Prostate gland (tissue), 2 donors: ENCODE results near the gene DUS2. TPM values are rescaled to one million over a fixed set of nuclear protein-coding genes. Genes with fewer than 3 reads are reported as not detected.
"Not testable (repeated sequence)": the region's sequence is repeated elsewhere in the genome, so short reads cannot be mapped to it uniquely, and the experiment has no call there.

Source experiments
- DNase-seq: peaks from one replicate; pipeline ENCODE4 v3.0.0-alpha.2; 2019; ENCODE audit warnings: low spot score
- H3K27ac ChIP-seq, 2 donors: fragments of 200-600 bp; sonication (generic); 2 replicates each; pipeline ENCODE4 v1.5.1; 2017 to 2019
- H3K27me3 ChIP-seq: fragments of 200-600 bp; sonication (generic); replicated peaks from 2 replicates; pipeline ENCODE4 v1.5.1; 2019; ENCODE audit not compliant: insufficient read depth
- H3K36me3 ChIP-seq, 2 donors: fragments of 200-600 bp; sonication (generic); 1 replicate in 1 of 2; 2 replicates in 1 of 2; pipeline versions ENCODE4 v1.5.1 to v1.8.1; 2017 to 2019
- H3K4me1 ChIP-seq: fragments of 200-600 bp; sonication (generic); replicated peaks from 2 replicates; pipeline ENCODE4 v1.5.1; 2019
- H3K4me3 ChIP-seq, 2 donors: fragments of 200-600 bp; sonication (generic); 2 replicates each; pipeline ENCODE4 v1.5.1; 2017 to 2019
- H3K9me3 ChIP-seq: fragments of 200-600 bp; sonication (generic); 2 replicates; pipeline ENCODE4 v1.5.1; 2017
- CTCF ChIP-seq, 4 experiments: fragments of 200-600 bp in 2 of 4; fragments of 450-650 bp in 2 of 4; sonication (generic) in 2 of 4; IDR thresholded peaks; 1 replicate in 3 of 4; 2 replicates in 1 of 4; pipeline ENCODE4 v1.5.1; 2016 to 2019; ENCODE audit warnings: antibody characterized with exemption in 4 of 4, mild to moderate bottlenecking in 2 of 4, moderate library complexity in 2 of 4
- POLR2A ChIP-seq: fragments of 450-650 bp; IDR thresholded peaks from one replicate; pipeline ENCODE4 v1.6.1; 2016; ENCODE audit warnings: antibody characterized with exemption, mild to moderate bottlenecking
- POLR2AphosphoS5 ChIP-seq: sonication (generic); formaldehyde crosslinking; IDR thresholded peaks from one replicate; pipeline ENCODE4 v1.6.1; 2017; ENCODE audit warnings: antibody characterized with exemption
- WGBS: methylation state at CpG from one replicate; pipeline ENCODE4 v1.1.5; 2018; 5-methylcytosine and 5-hydroxymethylcytosine counted together
- intact Hi-C: fragments of 100-400 bp; cut with DNase I; formaldehyde crosslinking; loops from one replicate; pipeline ENCODE4 v1.14.2; 2022
- total RNA-seq, 2 donors: library from RNA; depleted of rRNA; stranded (reverse); fragments of >200 nt; gene quantifications; one replicate each; pipeline ENCODE4 v1.1.0, GENCODE V29; 2016

DUS2 gene
- total RNA-seq, 2 donors from 2014 or later = 7.2 to 14.5 TPM

- Histone ChIP-seq H3K9me3 (no peaks in the 10 kb centered on the region), H3K36me3 (no peaks in the 10 kb centered on the region), H3K4me1 (no peaks in the 10 kb centered on the region), H3K4me3 (no peak overlapping the region), H3K27me3 (no peaks in the 10 kb centered on the region), H3K27ac (no peak overlapping the region)
- intact Hi-C loops = no loop called here
- TF ChIP-seq POLR2A (no peak), POLR2AphosphoS5 (no peak), CTCF (IDR thresholded peaks at IDR 0.05) (no peak)
- no peak for DNase-seq
These were observed 74.0 kb downstream of the DUS2 start for GRCh38 chr16:68097088-68097487.

GRCh38 chr16:68097895-68098294 is 74.8 kb downstream of the DUS2 start:
- DNase-seq = no peak
- 92% methylated on average over 3 of the region's 3 CpGs for WGBS
- no peaks in the 10 kb centered on the region for H3K27me3 ChIP-seq
- no peaks in the 10 kb centered on the region for H3K9me3 ChIP-seq
- no peaks in the 10 kb centered on the region for H3K4me1 ChIP-seq
- H3K36me3 ChIP-seq = no peaks in the 10 kb centered on the region
- no peak overlapping the region for H3K27ac ChIP-seq
- no peak overlapping the region for H3K4me3 ChIP-seq
- intact Hi-C loops = no loop called here
- TF ChIP-seq CTCF (IDR thresholded peaks at IDR 0.05) (no peak), POLR2A (no peak), POLR2AphosphoS5 (no peak)

- intact Hi-C loops = no loop called here
- no peak overlapping the region for H3K27ac ChIP-seq
- TF ChIP-seq CTCF (IDR thresholded peaks at IDR 0.05) = no peak
- TF ChIP-seq POLR2A = no peak
- no peak for DNase-seq
- H3K9me3 ChIP-seq = no peaks in the 10 kb centered on the region
- H3K4me1 ChIP-seq = no peaks in the 10 kb centered on the region
- WGBS = 90% methylated on average over 4 of the region's 4 CpGs
- no peak overlapping the region for H3K4me3 ChIP-seq
- H3K36me3 ChIP-seq = no peaks in the 10 kb centered on the region
- no peaks in the 10 kb centered on the region for H3K27me3 ChIP-seq
These were observed 77.4 kb downstream of the DUS2 start for GRCh38 chr16:68100488-68100887.

DNA sequence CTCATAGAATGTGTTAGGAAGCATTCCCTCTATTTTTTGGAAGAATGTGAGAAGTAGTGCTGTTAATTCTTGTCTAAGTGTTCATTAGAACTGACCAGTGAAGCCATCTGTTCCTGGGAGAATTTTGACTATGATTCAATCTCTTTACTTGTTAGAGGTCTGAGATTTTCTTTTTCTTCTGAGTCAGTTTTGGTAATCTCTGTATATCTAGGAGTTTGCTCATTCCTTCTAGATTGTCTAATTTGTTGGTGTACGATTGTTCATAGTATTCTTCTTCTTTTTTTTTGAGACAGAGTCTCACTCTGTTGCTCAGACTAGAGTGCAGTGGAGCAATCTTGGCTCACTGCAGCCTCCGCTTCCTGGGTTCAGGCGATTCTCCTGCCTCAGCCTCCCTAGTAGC is 82.5 kb downstream of the DUS2 start:
- Histone ChIP-seq H3K9me3 (no peaks in the 10 kb centered on the region), H3K27ac (no peak overlapping the region), H3K4me1 (no peaks in the 10 kb centered on the region), H3K27me3 (no peaks in the 10 kb centered on the region), H3K36me3 (no peaks in the 10 kb centered on the region), H3K4me3 (no peak overlapping the region)
- TF ChIP-seq POLR2AphosphoS5 (no peak), CTCF (IDR thresholded peaks at IDR 0.05) (no peak), POLR2A (no peak)
- intact Hi-C loops = no loop called here
- 92% methylated on average over 3 of the region's 3 CpGs for WGBS
- DNase-seq = no peak

- H3K36me3 ChIP-seq, H3K4me3 ChIP-seq, H3K4me1 ChIP-seq, DNase-seq, H3K27me3 ChIP-seq, intact Hi-C loops, H3K9me3 ChIP-seq, H3K27ac ChIP-seq: not testable (repeated sequence)
- WGBS = 89% methylated on average over 9 of the region's 9 CpGs
These were observed 84.3 kb downstream of the DUS2 start for GRCh38 chr16:68107230-68107928.

DNA sequence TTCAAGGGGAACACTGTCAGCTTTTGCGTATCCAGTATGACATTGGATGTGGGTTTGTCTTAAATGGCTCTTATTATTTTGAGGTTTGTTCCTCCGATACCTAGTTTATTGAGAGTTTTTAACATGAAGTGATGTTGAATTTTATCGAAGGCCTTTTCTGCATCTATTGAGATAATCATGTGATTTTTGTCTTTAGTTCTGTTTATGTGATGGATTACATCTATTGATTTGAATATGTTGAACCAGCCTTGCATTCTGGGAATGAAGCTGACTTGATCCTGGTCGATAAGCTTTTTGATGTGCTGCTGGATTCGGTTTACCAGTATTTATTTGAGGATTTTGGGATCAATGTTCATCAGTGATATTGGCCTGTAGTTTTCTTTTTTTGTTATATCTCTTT is 86.1 kb downstream of the DUS2 start:
- intact Hi-C loops, H3K27me3 ChIP-seq, DNase-seq, H3K4me3 ChIP-seq, H3K9me3 ChIP-seq, H3K36me3 ChIP-seq, H3K27ac ChIP-seq, H3K4me1 ChIP-seq: not testable (repeated sequence)
- WGBS = 99% methylated on average over 5 of the region's 5 CpGs

DNA sequence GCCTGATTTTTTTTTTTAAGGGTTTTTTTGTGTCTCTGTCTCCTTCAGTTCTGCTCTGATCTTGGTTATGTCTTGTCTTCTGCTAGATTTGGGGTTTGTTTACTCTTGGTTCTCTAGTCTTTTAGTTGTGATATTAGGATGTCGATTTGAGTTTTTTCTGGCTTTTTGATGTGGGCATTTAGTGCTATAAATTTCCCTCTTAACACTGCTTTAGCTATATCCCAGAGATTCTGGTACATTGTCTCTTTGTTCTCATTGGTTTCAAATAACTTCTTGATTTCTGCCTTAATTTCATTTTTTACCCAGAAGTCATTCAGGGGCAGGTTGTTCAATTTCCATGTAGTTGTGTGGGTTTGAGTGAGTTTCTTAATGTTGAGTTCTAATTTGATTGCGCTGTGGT is 87.5 kb downstream of the DUS2 start:
- H3K4me1 ChIP-seq, H3K27ac ChIP-seq, intact Hi-C loops, H3K9me3 ChIP-seq, H3K27me3 ChIP-seq, H3K36me3 ChIP-seq, DNase-seq, H3K4me3 ChIP-seq: not testable (repeated sequence)
- WGBS = 98% methylated on average over 2 of the region's 2 CpGs
